GM12874 (cell line): ENCODE data around the gene EMC8.

Experiments used
- CTCF ChIP-seq: IDR thresholded peaks from 2 replicates; pipeline ENCODE4 v1.5.1; 2011; ENCODE audit warnings: low read depth, mild to moderate bottlenecking, control low read depth, low read length, moderate library complexity; ENCODE audit not compliant: insufficient read depth

Gene EMC8

DNA sequence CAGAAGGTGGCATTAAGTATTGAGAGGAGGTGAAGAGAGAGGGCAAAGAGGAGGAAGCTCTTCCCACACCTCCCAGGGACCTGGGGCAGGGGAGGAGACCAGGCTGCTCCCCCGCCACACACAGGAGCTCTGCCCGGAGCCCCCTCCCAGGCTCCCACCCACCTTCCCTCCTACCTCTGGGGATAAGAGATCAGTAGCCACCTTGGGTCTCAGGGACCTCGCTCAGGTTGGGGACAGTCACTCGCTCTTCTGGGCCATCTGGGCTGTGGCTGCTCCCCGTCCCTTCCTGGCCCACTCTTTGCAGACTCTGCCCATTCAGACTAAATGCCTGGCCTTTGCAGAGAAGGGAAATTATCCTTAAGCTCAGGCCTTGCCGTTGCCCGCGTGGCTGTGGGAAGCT, 33.6 kb downstream of the EMC8 start:
- no peak for TF ChIP-seq CTCF

- no peak for TF ChIP-seq CTCF
These were observed 34.1 kb downstream of the EMC8 start for GRCh38 chr16:85765211-85765610.

GRCh38 chr16:85763616-85764015, 35.7 kb downstream of the EMC8 start:
- TF ChIP-seq CTCF = no peak

DNA sequence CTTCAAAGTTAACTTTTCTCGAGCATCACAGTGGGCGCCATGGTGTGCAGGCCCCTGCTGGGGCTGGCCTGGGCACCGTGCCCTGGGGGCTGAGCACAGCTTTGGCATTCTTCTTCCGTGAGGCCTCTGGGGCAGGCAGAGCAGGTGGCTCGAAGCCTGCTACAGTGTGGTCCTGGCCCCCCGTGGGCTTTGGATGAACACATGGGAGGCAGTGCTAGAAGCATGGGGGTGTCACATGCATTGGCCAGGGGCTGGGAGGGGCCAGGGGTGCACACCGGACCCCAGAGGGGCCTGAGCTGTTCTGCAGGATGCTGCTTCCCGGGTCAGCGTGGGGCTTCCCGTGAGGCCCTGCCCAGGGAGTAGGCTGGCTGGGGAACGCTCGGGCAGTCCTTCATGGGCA, 36.4 kb downstream of the EMC8 start:
- TF ChIP-seq CTCF = no peak

- TF ChIP-seq CTCF = no peak
These were observed 37.5 kb downstream of the EMC8 start for GRCh38 chr16:85761861-85762260.

- TF ChIP-seq CTCF = peak; percentile 83
These were observed 39.5 kb downstream of the EMC8 start for GRCh38 chr16:85759631-85760419.

- TF ChIP-seq CTCF = no peak
These were observed 40.2 kb downstream of the EMC8 start for GRCh38 chr16:85759136-85759535.
